ENCODE results near the gene PARL.

Gene PARL

GRCh38 chr3:183912895-183913579 is 28.4 kb upstream of the PARL start:
- no peak overlapping the region for H3K27ac ChIP-seq
- TF ChIP-seq, protein P1, sequence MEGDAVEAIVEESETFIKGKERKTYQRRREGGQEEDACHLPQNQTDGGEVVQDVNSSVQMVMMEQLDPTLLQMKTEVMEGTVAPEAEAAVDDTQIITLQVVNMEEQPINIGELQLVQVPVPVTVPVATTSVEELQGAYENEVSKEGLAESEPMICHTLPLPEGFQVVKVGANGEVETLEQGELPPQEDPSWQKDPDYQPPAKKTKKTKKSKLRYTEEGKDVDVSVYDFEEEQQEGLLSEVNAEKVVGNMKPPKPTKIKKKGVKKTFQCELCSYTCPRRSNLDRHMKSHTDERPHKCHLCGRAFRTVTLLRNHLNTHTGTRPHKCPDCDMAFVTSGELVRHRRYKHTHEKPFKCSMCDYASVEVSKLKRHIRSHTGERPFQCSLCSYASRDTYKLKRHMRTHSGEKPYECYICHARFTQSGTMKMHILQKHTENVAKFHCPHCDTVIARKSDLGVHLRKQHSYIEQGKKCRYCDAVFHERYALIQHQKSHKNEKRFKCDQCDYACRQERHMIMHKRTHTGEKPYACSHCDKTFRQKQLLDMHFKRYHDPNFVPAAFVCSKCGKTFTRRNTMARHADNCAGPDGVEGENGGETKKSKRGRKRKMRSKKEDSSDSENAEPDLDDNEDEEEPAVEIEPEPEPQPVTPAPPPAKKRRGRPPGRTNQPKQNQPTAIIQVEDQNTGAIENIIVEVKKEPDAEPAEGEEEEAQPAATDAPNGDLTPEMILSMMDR (conservative IDR thresholded peaks at IDR 0.05) = no peak

DNA sequence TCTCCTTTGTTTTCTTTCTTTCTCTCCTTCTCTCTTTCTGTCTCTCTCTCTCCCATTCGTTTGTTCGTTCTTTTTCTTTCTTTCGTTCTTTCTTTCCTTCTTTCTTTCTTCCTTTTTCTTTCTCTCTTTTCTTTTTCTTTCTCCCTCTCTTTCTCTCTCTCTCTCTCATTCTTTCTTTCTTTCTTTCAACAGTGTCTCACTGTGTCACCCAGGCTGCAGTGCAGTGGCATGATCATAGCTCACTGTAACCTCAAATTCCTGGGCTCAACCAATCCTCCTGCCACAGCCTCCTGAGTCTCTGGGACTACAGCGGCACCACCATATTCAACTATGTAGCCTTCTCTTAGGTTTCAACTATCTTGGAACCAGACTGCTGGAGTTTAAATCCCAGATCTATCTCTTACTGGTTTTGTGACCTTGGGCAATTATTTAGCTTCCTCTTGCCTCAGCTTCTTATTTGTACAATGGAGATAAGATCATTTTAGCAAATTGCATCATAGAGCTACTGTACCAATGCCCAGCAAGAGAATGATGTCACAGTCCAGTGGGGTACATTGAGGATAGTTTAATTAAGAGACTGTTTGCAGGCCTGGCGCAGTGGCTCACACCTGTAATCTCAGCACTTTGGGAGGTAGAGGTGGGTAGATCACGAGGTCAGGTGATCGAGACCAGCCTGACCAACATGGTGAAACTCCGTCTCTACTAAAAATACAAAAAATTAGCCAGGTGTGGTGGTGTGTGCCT is 27.3 kb upstream of the PARL start:
- TF ChIP-seq, protein P1 (conservative IDR thresholded peaks at IDR 0.05) = no peak

DNA sequence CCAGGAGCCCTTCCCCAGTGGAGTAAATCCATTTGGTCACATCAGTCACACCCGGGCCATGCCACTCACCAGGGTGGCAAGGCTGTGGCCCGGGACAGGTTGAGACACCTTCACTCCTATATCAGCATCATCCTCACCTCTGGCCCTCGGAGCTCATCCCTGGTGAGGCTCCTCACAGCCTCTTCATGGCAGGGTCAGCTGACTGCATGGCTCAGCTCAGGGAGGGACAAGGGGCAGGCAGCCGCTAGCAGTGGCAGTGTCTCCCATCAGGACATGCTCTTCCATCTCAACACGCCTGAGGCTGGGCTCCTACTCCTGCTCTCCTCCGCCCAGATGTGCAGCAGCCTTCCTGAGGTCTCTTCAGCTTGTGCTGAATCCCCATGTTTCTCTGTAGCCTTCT is 26.4 kb upstream of the PARL start:
- TF ChIP-seq, protein P1 (conservative IDR thresholded peaks at IDR 0.05) = no peak
- H3K27ac ChIP-seq = no peak overlapping the region

More for the DNA sequence above, 27.3 kb upstream of the PARL start:
- no peak overlapping the region for H3K27ac ChIP-seq

GRCh38 chr3:183909030-183909600 is 24.4 kb upstream of the PARL start:
- H3K27ac ChIP-seq = no peak overlapping the region
- TF ChIP-seq, protein P1 (conservative IDR thresholded peaks at IDR 0.05) = no peak

- TF ChIP-seq, protein P1 (conservative IDR thresholded peaks at IDR 0.05) = no peak
- H3K27ac ChIP-seq = no peak overlapping the region
These were observed 23.2 kb upstream of the PARL start for GRCh38 chr3:183907911-183908331.

DNA sequence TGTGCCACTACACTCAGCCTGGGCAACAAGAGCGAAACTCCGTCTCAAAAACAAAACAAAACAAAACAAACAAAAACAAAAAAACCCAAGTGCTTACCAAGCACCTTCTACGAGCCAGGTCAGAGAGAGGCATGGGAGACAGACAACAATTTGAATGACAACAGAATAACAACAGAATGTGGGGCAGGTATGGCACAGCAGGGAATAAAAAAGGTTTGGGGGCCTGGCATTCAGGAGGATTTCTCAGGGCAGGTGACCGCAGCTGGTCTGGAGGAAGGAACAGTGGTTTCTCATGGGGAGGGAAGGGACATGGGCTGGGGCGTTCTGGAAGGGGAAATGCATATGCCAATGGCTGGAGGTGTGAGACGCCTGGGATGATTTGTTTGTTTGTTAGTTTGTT is 22.5 kb upstream of the PARL start:
- TF ChIP-seq, protein P1 (conservative IDR thresholded peaks at IDR 0.05) = no peak
- no peak overlapping the region for H3K27ac ChIP-seq

GRCh38 chr3:183906234-183906921 is 21.7 kb upstream of the PARL start:
- no peak overlapping the region for H3K27ac ChIP-seq
- TF ChIP-seq, protein P1 (conservative IDR thresholded peaks at IDR 0.05) = no peak

Measured in VCaP (cell line).